H9 (cell line): ENCODE measurements around the gene MAST4. TPM values are rescaled to one million over a fixed set of nuclear protein-coding genes. Genes with fewer than 3 reads are reported as not detected.
A peak's percentile ranks its signal among the peaks of the same experiment; 100 is the strongest.

ENCODE experiments used
- DNase-seq: peaks from one replicate; pipeline ENCODE4 v3.0.0-alpha.2; 2017
- H2AFZ ChIP-seq: one replicate; pipeline ENCODE4 v1.6.1; 2013; ENCODE audit warnings: mild to moderate bottlenecking, low read length, control low read depth, moderate library complexity
- H2AK5ac ChIP-seq: 2 replicates; pipeline ENCODE4 v1.6.1; 2013; ENCODE audit warnings: low read length, control low read depth, mixed read lengths; ENCODE audit not compliant: insufficient read length
- H2BK120ac ChIP-seq: one replicate; pipeline ENCODE4 v1.6.1; 2013; ENCODE audit warnings: low read depth, mild to moderate bottlenecking, low read length, control low read depth, inconsistent platforms; ENCODE audit not compliant: poor library complexity, severe bottlenecking
- H2BK12ac ChIP-seq: 2 replicates; pipeline ENCODE4 v1.6.1; 2013; ENCODE audit warnings: low read length, control low read depth, mixed read lengths, low read depth; ENCODE audit not compliant: insufficient read length
- H2BK15ac ChIP-seq: 2 replicates; pipeline ENCODE4 v1.6.1; 2013; ENCODE audit warnings: low read depth, low read length, control low read depth
- H2BK20ac ChIP-seq: one replicate; pipeline ENCODE4 v1.6.1; 2013; ENCODE audit warnings: low read depth, mild to moderate bottlenecking, low read length, control low read depth, inconsistent platforms; ENCODE audit not compliant: poor library complexity, severe bottlenecking
- H2BK5ac ChIP-seq: 2 replicates; pipeline ENCODE4 v1.6.1; 2013; ENCODE audit warnings: low read length, control low read depth, mixed read lengths; ENCODE audit not compliant: insufficient read length
- H3K14ac ChIP-seq: 2 replicates; pipeline ENCODE4 v1.6.1; 2013; ENCODE audit warnings: low read length, control low read depth; ENCODE audit not compliant: insufficient read depth
- H3K18ac ChIP-seq: 2 replicates; pipeline ENCODE4 v1.6.1; 2013; ENCODE audit warnings: low read depth, mild to moderate bottlenecking, mixed read lengths, low read length, control low read depth; ENCODE audit not compliant: insufficient read length
- H3K23ac ChIP-seq: 2 replicates; pipeline ENCODE4 v1.6.1; 2013; ENCODE audit warnings: low read length, control low read depth, mixed read lengths, low read depth; ENCODE audit not compliant: insufficient read length
- H3K23me2 ChIP-seq: 2 replicates; pipeline ENCODE4 v1.6.1; 2013; ENCODE audit warnings: low read depth, mild to moderate bottlenecking, mixed read lengths, low read length, control low read depth; ENCODE audit not compliant: insufficient read length, poor library complexity, severe bottlenecking
- H3K27ac ChIP-seq: 2 replicates; pipeline ENCODE4 v1.5.1; 2013; ENCODE audit warnings: low read length, control low read depth, mixed read lengths, low read depth; ENCODE audit not compliant: insufficient read length
- H3K27me3 ChIP-seq: 2 replicates; pipeline ENCODE4 v1.6.1; 2013; ENCODE audit warnings: low read length, control low read depth, inconsistent platforms; ENCODE audit not compliant: insufficient read depth
- H3K4ac ChIP-seq: 2 replicates; pipeline ENCODE4 v1.6.1; 2013; ENCODE audit warnings: low read depth, mild to moderate bottlenecking, control low read depth, inconsistent platforms, low read length, moderate library complexity
- H3K4me1 ChIP-seq: 2 replicates; pipeline ENCODE4 v1.6.1; 2013; ENCODE audit warnings: low read length, control low read depth, inconsistent platforms; ENCODE audit not compliant: insufficient read depth
- H3K4me2 ChIP-seq: 2 replicates; pipeline ENCODE4 v1.6.1; 2013; ENCODE audit warnings: low read length, control low read depth, mixed read lengths; ENCODE audit not compliant: insufficient read length, insufficient read depth
- H3K56ac ChIP-seq: 2 replicates; pipeline ENCODE4 v1.6.1; 2013; ENCODE audit warnings: low read depth, mild to moderate bottlenecking, mixed read lengths, low read length, control low read depth; ENCODE audit not compliant: insufficient read length
- H3K79me1 ChIP-seq: 2 replicates; pipeline ENCODE4 v1.6.1; 2013; ENCODE audit warnings: low read depth, mild to moderate bottlenecking, moderate library complexity, low read length, control low read depth, inconsistent platforms; ENCODE audit not compliant: insufficient read depth, poor library complexity, severe bottlenecking
- H3K79me2 ChIP-seq: 2 replicates; pipeline ENCODE4 v1.6.1; 2013; ENCODE audit warnings: low read length, control low read depth, inconsistent platforms; ENCODE audit not compliant: insufficient read depth
- H3K9ac ChIP-seq: 2 replicates; pipeline ENCODE4 v1.6.1; 2013; ENCODE audit warnings: low read length, control low read depth, mixed read lengths; ENCODE audit not compliant: insufficient read length; ENCODE audit errors: extremely low read depth
- H3K9me3 ChIP-seq: one replicate; pipeline ENCODE4 v1.6.1; 2013; ENCODE audit warnings: low read depth, low read length, inconsistent platforms; ENCODE audit not compliant: control insufficient read depth
- H3T11ph ChIP-seq: one replicate; pipeline ENCODE4 v1.6.1; 2013; ENCODE audit warnings: mild to moderate bottlenecking, low read length, control low read depth, inconsistent platforms
- H4K20me1 ChIP-seq: one replicate; pipeline ENCODE4 v1.6.1; 2013; ENCODE audit not compliant: control insufficient read depth, insufficient read length, insufficient read depth
- H4K5ac ChIP-seq: 2 replicates; pipeline ENCODE4 v1.6.1; 2013; ENCODE audit warnings: low read depth, mild to moderate bottlenecking, mixed read lengths, low read length, control low read depth; ENCODE audit not compliant: insufficient read length
- H4K8ac ChIP-seq: replicated peaks from 2 replicates; pipeline ENCODE4 v1.6.1; 2013; ENCODE audit warnings: low read length, control low read depth, mixed read lengths, low read depth; ENCODE audit not compliant: insufficient read length
- H4K91ac ChIP-seq: 2 replicates; pipeline ENCODE4 v1.6.1; 2013; ENCODE audit warnings: low read depth, mild to moderate bottlenecking, moderate library complexity, mixed read lengths, low read length, control low read depth; ENCODE audit not compliant: insufficient read length
- H3K27ac Mint-ChIP-seq, 3 experiments: 2 replicates in 2 of 3; 3 replicates in 1 of 3; pipeline ENCODE4 v1.8.0; 2020 to 2021; ENCODE audit warnings: mixed read lengths in 3 of 3, mild to moderate bottlenecking in 1 of 3, moderate library complexity in 1 of 3
- H3K27me3 Mint-ChIP-seq: 2 replicates; pipeline ENCODE4 v1.8.0; 2021; ENCODE audit warnings: low read depth, mild to moderate bottlenecking, moderate library complexity, mixed read lengths
- H3K36me3 Mint-ChIP-seq, 3 experiments: 2 replicates in 2 of 3; 3 replicates in 1 of 3; pipeline ENCODE4 v1.8.0; 2020 to 2021; ENCODE audit warnings: low read depth in 3 of 3, mixed read lengths in 3 of 3; ENCODE audit not compliant: insufficient read depth in 1 of 3
- H3K4me1 Mint-ChIP-seq, 2 experiments: 2 replicates each; pipeline ENCODE4 v1.8.0; 2020; ENCODE audit warnings: mixed read lengths in 2 of 2
- H3K4me3 Mint-ChIP-seq, 2 experiments: 2 replicates in 1 of 2; 3 replicates in 1 of 2; pipeline ENCODE4 v1.8.0; 2020 to 2021; ENCODE audit warnings: mild to moderate bottlenecking in 2 of 2, mixed read lengths in 2 of 2, moderate library complexity in 1 of 2
- H3K9me3 Mint-ChIP-seq, 2 experiments: 2 replicates in 1 of 2; 3 replicates in 1 of 2; pipeline ENCODE4 v1.8.0; 2020; ENCODE audit warnings: mild to moderate bottlenecking in 2 of 2, mixed read lengths in 2 of 2, moderate library complexity in 1 of 2
- WGBS: extraction: QIAGEN DNeasy Blood & Tissue Kit; methylation state at CpG from one replicate; pipeline ENCODE4 v1.1.7; 2013; ENCODE audit warnings: missing lambda C conversion rate, low lambda C conversion rate, mixed read lengths; ENCODE audit not compliant: insufficient read length; ENCODE audit errors: extremely low coverage; 5-methylcytosine and 5-hydroxymethylcytosine counted together
- total RNA-seq: library from RNA; stranded (reverse); gene quantifications from 2 replicates; pipeline ENCODE4 v1.2.1, GENCODE V29; 2021
- TF ChIP-seq, protein P1 (sequence below): fragments of 200-600 bp; sonication (generic); conservative IDR thresholded peaks from 3 replicates; pipeline ENCODE4 v1.8.0; 2021; ENCODE audit warnings: antibody characterized with exemption, mild to moderate bottlenecking

The MAST4 gene
- total RNA-seq, 1 experiment from 2014 or later = 3.7 TPM

- no peaks in the 10 kb centered on the region for H3K79me2 ChIP-seq
- H2BK12ac ChIP-seq = no peak overlapping the region
- no peak overlapping the region for H3K18ac ChIP-seq
- H3K23ac ChIP-seq = no peak overlapping the region
- no peak overlapping the region for H3K4ac ChIP-seq
- Mint-ChIP-seq H3K36me3 (no peaks in the 10 kb centered on the region), H3K4me1 (no peaks in the 10 kb centered on the region; a peak in 1 of 4 replicates), H3K4me3 (no peak overlapping the region), H3K27ac (peak overlapping the region in 1 of 3 experiments; percentile 66; a peak in 1 of 7 replicates), H3K9me3 (no peaks in the 10 kb centered on the region), H3K27me3 (no peaks in the 10 kb centered on the region; the same call in 1 of the 2 replicates)
- no peaks in the 10 kb centered on the region for H3K79me1 ChIP-seq
- no peaks in the 10 kb centered on the region for H4K20me1 ChIP-seq
- WGBS = no CpG with 5 or more reads among the region's 19 CpGs
- H2BK20ac ChIP-seq = no peak overlapping the region
- no peak overlapping the region for H2BK5ac ChIP-seq
- DNase-seq = no peak
- H3K23me2 ChIP-seq = no peaks in the 10 kb centered on the region
- no peak overlapping the region for H3K9ac ChIP-seq
- H3K27me3 ChIP-seq = no peaks in the 10 kb centered on the region
- H4K8ac ChIP-seq = no peak overlapping the region
- H2AFZ ChIP-seq = no peak overlapping the region
- no peak overlapping the region for H2AK5ac ChIP-seq
- H3K56ac ChIP-seq = no peak overlapping the region
- no peak overlapping the region for H3K27ac ChIP-seq
- no peak overlapping the region for H3T11ph ChIP-seq
- H4K5ac ChIP-seq = no peak overlapping the region
- no peaks in the 10 kb centered on the region for H3K9me3 ChIP-seq
- H4K91ac ChIP-seq = no peak overlapping the region
- H2BK120ac ChIP-seq = no peak overlapping the region
- no peak overlapping the region for H2BK15ac ChIP-seq
- no peak overlapping the region for H3K4me2 ChIP-seq
- H3K14ac ChIP-seq = no peak overlapping the region; the same call in 1 of the 2 replicates
- TF ChIP-seq, protein P1, sequence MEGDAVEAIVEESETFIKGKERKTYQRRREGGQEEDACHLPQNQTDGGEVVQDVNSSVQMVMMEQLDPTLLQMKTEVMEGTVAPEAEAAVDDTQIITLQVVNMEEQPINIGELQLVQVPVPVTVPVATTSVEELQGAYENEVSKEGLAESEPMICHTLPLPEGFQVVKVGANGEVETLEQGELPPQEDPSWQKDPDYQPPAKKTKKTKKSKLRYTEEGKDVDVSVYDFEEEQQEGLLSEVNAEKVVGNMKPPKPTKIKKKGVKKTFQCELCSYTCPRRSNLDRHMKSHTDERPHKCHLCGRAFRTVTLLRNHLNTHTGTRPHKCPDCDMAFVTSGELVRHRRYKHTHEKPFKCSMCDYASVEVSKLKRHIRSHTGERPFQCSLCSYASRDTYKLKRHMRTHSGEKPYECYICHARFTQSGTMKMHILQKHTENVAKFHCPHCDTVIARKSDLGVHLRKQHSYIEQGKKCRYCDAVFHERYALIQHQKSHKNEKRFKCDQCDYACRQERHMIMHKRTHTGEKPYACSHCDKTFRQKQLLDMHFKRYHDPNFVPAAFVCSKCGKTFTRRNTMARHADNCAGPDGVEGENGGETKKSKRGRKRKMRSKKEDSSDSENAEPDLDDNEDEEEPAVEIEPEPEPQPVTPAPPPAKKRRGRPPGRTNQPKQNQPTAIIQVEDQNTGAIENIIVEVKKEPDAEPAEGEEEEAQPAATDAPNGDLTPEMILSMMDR = no peak
- H3K4me1 ChIP-seq = no peaks in the 10 kb centered on the region
Measured at GRCh38 chr5:67215519-67216471, 619.6 kb downstream of the MAST4 start.
